Astrocyte (in vitro differentiated cells and primary cell): ENCODE data around the gene TBC1D19. TPM values are rescaled to one million over a fixed set of nuclear protein-coding genes. Genes with fewer than 3 reads are reported as not detected.

Experiments
- DNase-seq: peaks from one replicate; pipeline ENCODE4 v3.0.0-alpha.2; 2010; ENCODE audit warnings: low read depth
- FAIRE-seq: peaks from 2 replicates; lab custom pipeline; 2011; peaks lifted over from hg19 to GRCh38; lab: Jason Lieb, UNC
- H2AFZ ChIP-seq: 2 replicates; pipeline ENCODE4 v1.6.0; 2012; ENCODE audit warnings: low read depth, low read length, inconsistent platforms
- H3K27ac ChIP-seq: 2 replicates; pipeline ENCODE4 v1.5.1; 2011; ENCODE audit warnings: low read depth, low read length, inconsistent platforms
- H3K27me3 ChIP-seq: 2 replicates; pipeline ENCODE4 v1.6.0; 2011; ENCODE audit warnings: low read length, inconsistent platforms; ENCODE audit not compliant: insufficient read depth
- H3K36me3 ChIP-seq: 2 replicates; pipeline ENCODE4 v1.5.1; 2011; ENCODE audit warnings: low read length, inconsistent platforms; ENCODE audit not compliant: insufficient read depth
- H3K4me1 ChIP-seq: 2 replicates; pipeline ENCODE4 v1.5.1; 2011; ENCODE audit warnings: low read length, inconsistent platforms; ENCODE audit not compliant: insufficient read depth
- H3K4me2 ChIP-seq: 2 replicates; pipeline ENCODE4 v1.6.0; 2012; ENCODE audit warnings: low read length, inconsistent platforms
- H3K4me3 ChIP-seq: 2 replicates; pipeline ENCODE4 v1.5.1; 2011; ENCODE audit warnings: low read depth, mild to moderate bottlenecking, low read length, inconsistent platforms; ENCODE audit not compliant: insufficient read depth
- H3K79me2 ChIP-seq: 2 replicates; pipeline ENCODE4 v1.6.0; 2012; ENCODE audit warnings: mild to moderate bottlenecking, low read length, inconsistent platforms; ENCODE audit not compliant: insufficient read depth
- H3K9ac ChIP-seq: 2 replicates; pipeline ENCODE4 v1.6.0; 2012; ENCODE audit warnings: mild to moderate bottlenecking, low read length, inconsistent platforms
- H3K9me3 ChIP-seq: 2 replicates; pipeline ENCODE4 v1.5.1; 2012; ENCODE audit warnings: low read depth, mild to moderate bottlenecking, low read length, inconsistent platforms; ENCODE audit not compliant: insufficient read depth
- H4K20me1 ChIP-seq: 2 replicates; pipeline ENCODE4 v1.6.0; 2012; ENCODE audit warnings: low read length, inconsistent platforms; ENCODE audit not compliant: insufficient read depth
- H3K27ac Mint-ChIP-seq: one replicate; pipeline ENCODE4 v1.8.0; 2021; ENCODE audit warnings: mild to moderate bottlenecking, mixed read lengths; ENCODE audit not compliant: unreplicated experiment
- H3K27me3 Mint-ChIP-seq: one replicate; pipeline ENCODE4 v1.8.0; 2021; ENCODE audit warnings: low read depth, mixed read lengths; ENCODE audit not compliant: unreplicated experiment
- H3K36me3 Mint-ChIP-seq: one replicate; pipeline ENCODE4 v1.8.0; 2021; ENCODE audit warnings: low read depth, mixed read lengths; ENCODE audit not compliant: unreplicated experiment
- H3K4me1 Mint-ChIP-seq: one replicate; pipeline ENCODE4 v1.8.0; 2021; ENCODE audit warnings: low read depth, mixed read lengths; ENCODE audit not compliant: unreplicated experiment
- H3K4me3 Mint-ChIP-seq: one replicate; pipeline ENCODE4 v1.8.0; 2021; ENCODE audit warnings: mild to moderate bottlenecking, moderate library complexity, mixed read lengths; ENCODE audit not compliant: unreplicated experiment
- H3K9me3 Mint-ChIP-seq: one replicate; pipeline ENCODE4 v1.8.0; 2021; ENCODE audit warnings: mild to moderate bottlenecking, mixed read lengths; ENCODE audit not compliant: unreplicated experiment
- CTCF ChIP-seq: IDR thresholded peaks from 2 replicates; pipeline ENCODE4 v1.5.1; 2011; ENCODE audit warnings: low read depth, mild to moderate bottlenecking, inconsistent platforms, low read length, moderate library complexity; ENCODE audit not compliant: insufficient read depth
- EZH2 ChIP-seq: IDR thresholded peaks from 2 replicates; pipeline ENCODE4 v1.6.1; 2012; ENCODE audit warnings: mild to moderate bottlenecking, low read length, inconsistent platforms; ENCODE audit not compliant: insufficient read depth
- total RNA-seq: library from RNA; stranded (reverse); gene quantifications from 2 replicates; pipeline ENCODE4 v1.2.1, GENCODE V29; 2021

TBC1D19 gene
- total RNA-seq, 1 donor from 2014 or later, result 10.5 TPM

- Histone ChIP-seq H3K4me1 (no peaks in the 10 kb centered on the region), H3K4me3 (no peak overlapping the region), H3K9ac (no peak overlapping the region), H3K27me3 (no peaks in the 10 kb centered on the region), H3K79me2 (peaks cover 74% of the 10 kb centered on the region), H3K36me3 (no peaks in the 10 kb centered on the region), H4K20me1 (peaks cover 28% of the 10 kb centered on the region), H2AFZ (no peak overlapping the region), H3K27ac (no peak overlapping the region), H3K4me2 (no peak overlapping the region), H3K9me3 (no peaks in the 10 kb centered on the region)
- no peak overlapping the region for H3K27ac Mint-ChIP-seq
- H3K9me3 Mint-ChIP-seq, result no peaks in the 10 kb centered on the region
- H3K4me1 Mint-ChIP-seq, result no peaks in the 10 kb centered on the region
- H3K4me3 Mint-ChIP-seq, result no peak overlapping the region
- DNase-seq, result no peak
- no peaks in the 10 kb centered on the region for H3K27me3 Mint-ChIP-seq
- no peaks in the 10 kb centered on the region for H3K36me3 Mint-ChIP-seq
- FAIRE-seq, result no peak
- TF ChIP-seq EZH2 (no peak), CTCF (no peak)
Observed at GRCh38 chr4:26607776-26608175, 23.9 kb downstream of the TBC1D19 start.

DNA sequence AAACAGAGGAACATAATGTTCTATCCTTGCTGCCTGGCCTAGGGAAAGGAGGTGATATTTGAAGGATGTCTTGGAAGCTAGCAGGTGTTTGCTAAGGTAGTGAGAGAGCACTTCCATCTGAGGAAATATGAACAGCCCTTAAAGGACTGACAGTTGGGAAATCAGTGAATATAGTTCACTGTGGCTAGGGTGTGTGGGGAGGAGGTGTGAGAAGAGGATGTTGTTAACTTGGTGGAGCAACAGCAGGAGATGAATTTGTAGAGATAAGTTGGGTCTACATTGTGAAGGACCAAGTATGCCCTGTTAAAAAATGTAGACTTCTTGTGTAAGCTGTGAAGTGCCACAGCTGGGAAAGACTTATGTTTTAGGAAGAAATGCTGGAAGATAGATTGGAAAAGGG lies 25.5 kb downstream of the TBC1D19 start:
- H3K27me3 ChIP-seq, result no peaks in the 10 kb centered on the region
- peaks cover 28% of the 10 kb centered on the region for H4K20me1 ChIP-seq
- Mint-ChIP-seq H3K4me1 (peaks cover 1% of the 10 kb centered on the region), H3K9me3 (no peaks in the 10 kb centered on the region), H3K27ac (no peak overlapping the region), H3K36me3 (no peaks in the 10 kb centered on the region), H3K27me3 (no peaks in the 10 kb centered on the region), H3K4me3 (no peak overlapping the region)
- H3K36me3 ChIP-seq, result no peaks in the 10 kb centered on the region
- no peak overlapping the region for H2AFZ ChIP-seq
- H3K4me2 ChIP-seq, result no peak overlapping the region
- H3K4me3 ChIP-seq, result no peak overlapping the region
- H3K9me3 ChIP-seq, result no peaks in the 10 kb centered on the region
- no peak overlapping the region for H3K9ac ChIP-seq
- DNase-seq (no peak), FAIRE-seq (peak; percentile 26)
- H3K27ac ChIP-seq, result no peak overlapping the region
- no peaks in the 10 kb centered on the region for H3K4me1 ChIP-seq
- no peak for TF ChIP-seq EZH2
- no peak for TF ChIP-seq CTCF
- H3K79me2 ChIP-seq, result peaks cover 77% of the 10 kb centered on the region

DNA sequence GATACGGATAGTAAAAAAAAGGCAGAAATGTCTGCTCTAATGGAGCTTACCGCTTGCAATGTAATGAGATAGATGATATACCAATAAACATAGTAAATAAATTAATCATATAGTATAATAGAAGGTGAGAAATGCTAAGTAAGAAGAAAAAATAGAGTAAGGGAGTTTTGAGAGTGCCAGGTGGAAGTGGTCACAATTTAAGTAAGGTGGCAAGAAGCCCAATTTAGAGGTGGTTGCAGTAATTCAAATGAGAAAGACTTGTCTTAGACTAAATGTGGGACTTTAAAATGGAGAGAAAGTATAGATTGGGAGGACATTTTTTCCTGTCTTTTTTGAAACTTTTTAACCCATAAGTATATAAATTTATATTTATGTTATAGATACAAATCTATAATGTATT lies 26.0 kb downstream of the TBC1D19 start:
- TF ChIP-seq EZH2, result no peak
- no peak for TF ChIP-seq CTCF
- Histone ChIP-seq H3K79me2 (peaks cover 82% of the 10 kb centered on the region), H3K4me1 (no peaks in the 10 kb centered on the region), H3K4me2 (no peak overlapping the region), H3K27me3 (no peaks in the 10 kb centered on the region), H3K9me3 (no peaks in the 10 kb centered on the region), H3K27ac (no peak overlapping the region), H3K36me3 (no peaks in the 10 kb centered on the region), H4K20me1 (peaks cover 28% of the 10 kb centered on the region), H2AFZ (no peak overlapping the region), H3K4me3 (no peak overlapping the region), H3K9ac (no peak overlapping the region)
- Mint-ChIP-seq H3K9me3 (no peaks in the 10 kb centered on the region), H3K27ac (no peak overlapping the region), H3K36me3 (no peaks in the 10 kb centered on the region), H3K27me3 (no peaks in the 10 kb centered on the region), H3K4me1 (peaks cover 1% of the 10 kb centered on the region), H3K4me3 (no peak overlapping the region)
- DNase-seq (no peak), FAIRE-seq (no peak)
